ENCODE results near the gene NME3.

- TF ChIP-seq CTCF (conservative IDR thresholded peaks at IDR 0.05; ENCODE audit: low read depth, low read length), result no peak
- no peak for TF ChIP-seq EZH2 (IDR thresholded peaks at IDR 0.05; ENCODE audit: low read length, unreplicated experiment)
- no peak for TF ChIP-seq EZH2phosphoT487 (IDR thresholded peaks at IDR 0.05; ENCODE audit: borderline replicate concordance, low read length)
Observed at GRCh38 chr16:1751946-1752345, 19.4 kb downstream of the NME3 start.
